Activated T-cell treated with anti-CD3 and anti-CD28 coated beads, Interleukin-2, amount 50 U/mL, for 48 hours (primary cell): ENCODE data around the gene CD209.

Experiments
- DNase-seq, 2 experiments: peaks; one replicate each; pipeline ENCODE4 v3.0.0-alpha.2; 2020

CD209 gene

DNA sequence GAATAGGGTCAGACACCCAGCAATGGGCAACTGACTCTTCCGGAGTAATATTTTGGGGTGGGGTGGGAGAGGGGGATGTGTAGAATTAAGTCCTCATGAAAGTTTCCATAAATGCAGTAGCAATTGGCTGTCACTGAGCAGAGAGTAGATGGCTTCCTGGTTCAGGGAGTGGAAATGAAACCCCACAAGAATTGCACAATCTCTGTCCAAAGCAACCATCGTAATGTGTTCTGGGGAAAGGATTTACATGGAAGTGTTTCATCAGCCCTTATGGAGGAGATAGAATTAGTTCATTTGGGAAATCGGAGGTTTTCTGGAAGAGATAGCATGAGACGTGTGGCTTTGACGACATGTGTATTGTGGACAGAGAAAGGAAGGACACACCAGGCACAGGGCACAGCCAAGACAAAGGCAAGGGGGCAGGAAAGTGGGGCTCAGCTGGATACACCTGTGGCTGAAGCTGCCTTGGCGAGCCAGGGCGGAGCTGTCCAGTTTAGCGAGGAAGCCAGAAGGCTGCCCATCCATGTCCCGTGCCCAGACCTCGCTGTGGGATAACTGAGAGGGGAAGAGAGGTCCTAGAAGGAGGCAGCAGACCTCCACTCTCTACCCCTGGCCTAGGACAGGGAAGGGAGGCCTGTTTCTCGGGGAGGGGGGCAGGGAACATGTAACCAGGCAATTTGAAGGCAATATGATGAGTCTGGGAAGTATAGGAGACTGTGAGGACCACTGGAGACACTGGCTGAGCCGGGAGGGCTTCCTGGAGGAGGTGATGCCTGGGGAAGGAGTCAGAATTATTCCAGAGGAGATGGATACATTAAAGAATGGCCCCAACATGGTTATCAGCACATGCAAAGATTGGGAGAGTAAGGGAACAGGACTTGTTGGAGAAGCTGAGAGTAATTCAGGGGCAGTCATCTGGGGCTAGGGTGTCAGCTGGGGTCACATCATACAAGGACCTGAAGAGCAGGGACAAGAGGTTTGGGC is 12.8 kb downstream of the CD209 start:
- no peak for DNase-seq

- DNase-seq: no peak
Measured at GRCh38 chr19:7733376-7733775, 14.0 kb downstream of the CD209 start.

DNA sequence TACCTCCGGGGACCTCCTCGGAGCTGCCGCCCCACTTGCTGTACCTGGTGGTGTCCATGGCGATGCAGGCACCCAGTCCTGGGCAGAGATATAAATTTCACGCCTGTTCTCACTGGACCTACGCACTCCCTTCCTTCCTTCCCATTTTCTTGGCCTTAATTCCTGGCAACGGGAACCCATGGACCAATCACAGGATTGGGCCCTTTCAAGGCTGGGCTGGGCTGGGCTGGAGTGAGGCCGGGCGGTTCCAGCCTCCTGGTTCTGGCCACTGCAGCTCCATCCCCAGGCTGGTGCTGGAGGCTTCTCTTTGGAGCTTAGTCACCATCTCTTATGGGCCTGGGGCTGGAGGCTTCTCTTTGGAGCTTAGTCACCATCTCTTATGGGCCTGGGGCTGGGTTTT is 15.3 kb downstream of the CD209 start, which contains the start of gene CLEC4G:
CLEC4G (minus strand) TSS at position 66 of the 400 bp plus-strand sequence; CDS start at position 58, 8 bp downstream.
- DNase-seq: no peak

GRCh38 chr19:7731615-7732014 is 15.7 kb downstream of the CD209 start:
- no peak for DNase-seq

GRCh38 chr19:7731218-7731595 is 16.1 kb downstream of the CD209 start:
- no peak for DNase-seq

DNA sequence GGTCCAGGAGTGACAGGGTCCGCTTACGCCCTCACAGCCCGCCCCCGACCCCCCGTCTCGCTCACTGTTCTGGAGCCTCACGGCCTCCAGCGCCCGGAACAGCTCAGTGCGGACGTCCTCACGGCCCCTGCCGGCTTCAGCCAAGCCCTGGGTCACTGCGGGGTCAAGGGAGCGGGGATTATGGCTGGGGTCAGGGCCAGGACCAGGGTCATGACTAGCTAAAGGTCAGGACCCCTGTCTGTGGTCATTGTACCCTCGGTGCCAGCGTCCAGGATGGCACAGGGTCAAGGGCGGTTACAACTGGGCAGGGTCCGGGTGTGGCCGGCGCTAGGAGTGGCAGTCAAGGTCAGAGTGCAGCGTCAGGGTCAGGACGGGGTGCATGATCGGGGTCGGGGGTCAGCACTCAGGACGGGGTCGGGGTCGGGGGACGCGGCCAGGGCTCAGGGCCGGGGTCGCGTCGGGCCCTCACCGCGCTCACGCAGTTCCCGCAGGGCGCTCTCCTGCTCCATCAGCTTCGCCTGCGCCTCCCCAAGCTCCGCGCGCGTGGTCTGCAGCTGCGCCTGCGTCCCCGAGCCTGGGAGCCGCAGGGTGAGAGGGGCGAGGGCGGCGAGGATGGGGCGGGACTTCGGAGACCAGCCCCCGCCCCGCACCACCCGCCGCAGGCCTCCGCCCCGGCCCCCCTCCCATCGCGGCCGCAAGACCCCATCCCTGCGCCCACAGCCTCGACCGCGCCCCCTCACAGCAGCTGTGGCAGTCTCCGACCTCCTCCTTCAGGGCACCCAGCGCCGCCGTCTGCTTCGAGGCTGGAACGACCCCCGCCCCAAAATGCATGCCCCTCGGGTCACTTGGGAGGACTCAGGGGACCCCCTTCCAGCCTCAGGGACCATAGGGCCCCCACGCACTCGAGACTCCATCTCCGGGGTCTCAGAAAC is 16.8 kb downstream of the CD209 start:
- DNase-seq: no peak

DNA sequence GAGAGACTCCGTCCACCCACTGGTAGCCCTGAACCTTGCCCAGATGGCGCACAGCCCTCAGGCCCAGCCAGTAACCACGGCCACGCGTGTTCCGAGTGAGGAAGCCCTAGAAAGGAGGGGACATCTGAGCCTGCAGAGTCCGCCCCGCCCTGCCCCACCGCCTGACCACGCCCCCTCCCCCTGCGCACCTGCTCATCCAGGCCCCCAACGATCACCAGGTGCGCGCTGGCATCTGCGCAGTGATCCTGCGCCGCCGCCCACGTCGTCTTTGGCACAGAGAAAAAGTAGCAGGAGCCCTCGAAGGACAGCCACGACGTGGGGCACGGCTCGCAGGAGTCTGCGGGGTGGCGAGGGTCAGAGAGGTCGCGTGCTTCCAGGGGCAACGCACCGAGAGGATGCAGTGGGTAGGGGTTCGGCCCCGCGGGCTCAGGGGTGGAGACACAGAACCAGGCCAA is 17.5 kb downstream of the CD209 start:
- no peak for DNase-seq

DNA sequence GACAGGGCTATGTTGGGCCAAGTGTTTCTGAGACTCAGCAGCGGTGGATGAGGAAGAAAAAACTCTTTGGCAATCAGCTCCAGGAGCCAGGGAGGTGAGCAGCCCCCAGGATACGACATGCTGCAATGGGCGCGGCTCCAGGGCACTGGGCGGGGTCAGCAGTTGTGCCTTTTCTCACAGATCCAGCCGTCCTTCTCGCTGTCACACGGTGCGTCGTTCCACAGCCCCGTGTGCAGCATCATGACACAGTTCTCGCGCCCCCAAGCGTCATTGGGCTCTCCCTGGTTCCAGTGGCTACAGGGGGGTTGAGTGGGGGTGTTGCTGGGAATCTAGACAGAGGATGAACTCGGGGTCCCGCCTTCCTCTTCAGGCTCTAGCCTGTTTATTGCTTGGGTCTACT is 18.1 kb downstream of the CD209 start:
- DNase-seq: no peak

GRCh38 chr19:7725791-7726190 is 21.5 kb downstream of the CD209 start:
- no peak for DNase-seq

- DNase-seq: no peak
Measured at GRCh38 chr19:7722231-7722651, 25.1 kb downstream of the CD209 start.

GRCh38 chr19:7720351-7720750 is 27.0 kb downstream of the CD209 start:
- no peak for DNase-seq

GRCh38 chr19:7718668-7719067 is 28.7 kb downstream of the CD209 start:
- no peak for DNase-seq

DNA sequence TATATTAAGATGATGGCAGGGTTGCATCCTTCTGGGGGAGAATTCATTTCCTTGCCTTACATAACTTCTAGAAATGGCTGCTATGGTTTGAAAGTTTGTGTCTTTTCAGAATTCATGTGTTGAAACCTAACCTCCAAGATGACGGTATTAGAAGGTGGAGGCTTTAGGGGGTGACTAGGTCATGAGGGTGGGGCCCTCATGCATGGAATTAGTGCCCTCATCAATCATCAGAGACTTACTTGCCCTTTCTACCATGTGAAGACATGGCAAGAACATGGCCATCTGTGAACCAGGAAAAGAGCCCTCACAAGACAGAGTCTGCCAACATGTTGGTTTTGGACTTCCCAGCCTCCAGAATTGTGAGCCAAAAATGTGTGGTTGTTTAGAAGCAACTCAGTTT is 30.6 kb downstream of the CD209 start:
- DNase-seq: no peak

DNA sequence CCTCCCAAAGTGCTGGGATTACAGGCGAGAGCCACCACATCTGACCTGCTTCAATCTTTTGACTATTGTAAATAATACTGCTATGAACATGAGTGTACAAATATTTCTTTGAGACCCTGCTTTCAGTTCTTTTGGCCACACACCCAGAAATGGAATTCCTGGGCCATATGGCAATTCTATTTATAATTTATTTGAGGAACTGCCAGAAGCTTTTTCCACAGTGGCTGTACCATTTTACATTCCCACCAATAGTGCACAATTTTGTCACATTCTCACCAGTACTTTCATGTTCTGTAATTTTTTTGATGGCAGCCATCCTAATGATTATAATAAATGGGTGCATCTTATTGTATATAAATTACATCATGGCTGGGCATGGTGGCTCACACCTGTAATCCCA is 31.7 kb downstream of the CD209 start:
- DNase-seq: no peak

DNA sequence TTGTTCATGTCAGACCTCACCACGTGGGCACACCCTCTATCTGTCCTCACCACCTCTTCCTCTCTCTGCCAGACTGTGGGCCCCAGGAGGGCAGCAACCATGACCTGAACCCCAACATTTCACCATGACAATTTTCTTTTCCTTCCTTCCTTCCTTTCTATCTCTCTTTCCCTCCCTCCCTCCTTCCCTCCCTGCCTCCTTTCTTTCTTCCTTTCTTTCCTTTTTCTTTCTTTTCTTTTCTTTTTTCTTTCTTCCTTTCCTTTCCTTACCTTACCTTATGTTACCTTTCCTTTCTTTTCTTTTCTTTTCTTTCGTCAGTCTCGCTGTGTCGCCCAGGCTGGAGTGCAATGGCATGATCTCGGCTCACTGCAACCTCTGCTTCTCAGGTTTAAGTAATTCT is 36.7 kb downstream of the CD209 start:
- no peak for DNase-seq

DNA sequence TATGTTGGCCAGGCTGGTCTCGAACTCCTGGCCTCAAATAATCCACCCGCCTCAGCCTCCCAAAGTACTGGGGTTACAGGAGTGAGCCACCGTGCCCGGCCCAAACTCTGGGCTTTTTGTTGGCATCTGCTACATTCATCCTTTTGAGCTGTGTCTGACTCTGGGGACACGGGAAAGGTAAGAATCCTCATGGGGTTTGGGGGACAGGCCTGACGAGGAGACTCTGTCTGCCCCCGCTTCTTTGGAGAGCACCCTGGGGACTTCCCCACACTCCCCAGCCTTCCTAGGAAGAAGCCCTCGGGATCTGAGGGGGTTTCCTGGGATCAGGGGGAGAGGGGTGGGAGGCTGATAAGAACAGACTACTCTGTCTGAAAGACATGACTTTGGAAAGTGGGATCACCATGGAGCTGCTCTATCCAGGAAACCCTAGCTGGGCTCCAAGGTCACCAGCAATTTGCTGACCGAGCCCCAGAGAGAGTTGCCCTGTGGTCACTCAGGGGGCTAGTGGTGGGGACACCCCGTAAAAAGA is 37.3 kb downstream of the CD209 start:
- DNase-seq: no peak

GRCh38 chr19:7706955-7707456 is 40.3 kb downstream of the CD209 start:
- DNase-seq: no peak

GRCh38 chr19:7706188-7706954 is 41.0 kb downstream of the CD209 start:
- DNase-seq: no peak

- peak; percentile 78 to 80 for DNase-seq
Measured at GRCh38 chr19:7705387-7706187, 41.7 kb downstream of the CD209 start.

DNA sequence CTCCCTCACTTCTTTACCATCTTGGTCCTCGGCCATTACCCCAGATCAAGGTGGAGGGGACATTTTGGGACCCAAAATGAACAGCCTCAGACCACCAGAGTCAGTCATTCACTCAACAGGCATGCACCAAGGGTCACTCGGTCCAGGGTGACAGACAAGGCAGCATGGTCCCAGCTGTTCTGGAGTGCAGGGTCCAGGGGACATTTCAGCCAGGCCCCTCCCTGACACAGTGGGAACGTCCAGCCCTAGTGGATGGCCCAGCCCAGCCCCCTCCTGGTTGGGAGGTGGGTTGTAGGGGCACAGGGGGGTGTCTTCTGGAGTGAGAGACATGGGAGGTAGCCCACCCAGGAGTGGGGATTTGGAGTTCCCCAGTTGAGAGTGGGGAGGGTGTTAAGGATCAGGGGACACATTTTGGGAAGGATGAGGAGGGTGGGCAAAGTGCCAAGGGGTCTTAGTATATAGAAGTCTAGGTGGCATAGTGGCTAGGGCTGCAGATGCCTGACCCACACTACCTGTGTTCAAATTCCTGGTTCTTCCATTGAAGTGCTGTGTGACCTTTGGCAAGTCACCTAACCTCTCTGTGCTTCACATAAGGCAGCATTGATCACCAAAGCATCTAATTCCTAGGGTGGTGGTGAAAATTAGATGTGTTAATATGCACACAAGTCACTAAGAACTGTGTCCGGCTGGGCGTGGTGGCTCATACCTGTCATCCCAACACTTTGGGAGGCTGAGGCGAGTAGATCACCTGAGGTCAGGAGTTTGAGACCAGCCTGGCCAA is 42.9 kb downstream of the CD209 start:
- no peak for DNase-seq
